ENCODE data around the gene ZMYND10.

Gene ZMYND10

GRCh38 chr3:50345586-50346234 is at the start of gene ZMYND10:
Gene ZMYND10 (minus strand): TSS chr3:50345732. CDS start chr3:50345579, 153 bp downstream.
- peak; percentile 81 for DNase-seq

GRCh38 chr3:50393061-50393460 is 47.5 kb upstream of the ZMYND10 start:
- no peak for DNase-seq

- no peak for DNase-seq
These were observed 46.7 kb upstream of the ZMYND10 start for GRCh38 chr3:50392101-50392715.

DNA sequence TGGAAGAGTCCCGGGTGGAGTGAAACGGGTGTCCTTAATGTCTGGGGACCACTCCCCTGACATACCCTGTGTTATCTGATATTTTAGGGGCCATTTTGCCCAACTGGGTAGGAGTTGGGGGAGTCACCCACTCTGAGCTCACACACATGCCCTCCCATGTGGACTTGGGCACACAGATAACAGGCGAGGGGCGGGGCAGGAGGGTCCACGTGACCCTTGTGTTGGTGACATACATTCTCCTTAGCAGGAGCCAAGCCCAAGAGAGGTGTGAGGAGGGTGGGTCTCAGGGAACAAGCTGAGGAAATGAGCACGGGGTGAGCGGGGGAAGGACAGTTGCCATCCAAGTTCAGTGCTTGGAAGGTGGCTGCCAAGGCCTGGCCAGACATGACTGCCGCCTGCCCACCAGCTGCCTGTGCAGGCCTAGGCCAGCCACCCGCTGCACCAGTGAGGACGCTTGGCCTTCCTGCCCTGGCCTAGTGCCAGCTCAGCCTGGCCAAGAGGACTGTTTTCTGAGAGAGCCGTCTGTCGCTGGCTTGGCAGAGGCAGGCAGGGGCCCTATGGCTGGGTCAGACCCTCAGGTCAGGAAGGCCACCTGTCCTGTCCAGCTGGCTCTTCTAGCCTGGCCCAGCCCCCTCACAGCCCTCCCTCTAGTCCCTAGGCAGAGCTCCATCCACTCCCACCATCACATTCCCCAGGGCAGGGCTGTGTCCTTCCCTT is 45.1 kb upstream of the ZMYND10 start:
- no peak for DNase-seq

DNA sequence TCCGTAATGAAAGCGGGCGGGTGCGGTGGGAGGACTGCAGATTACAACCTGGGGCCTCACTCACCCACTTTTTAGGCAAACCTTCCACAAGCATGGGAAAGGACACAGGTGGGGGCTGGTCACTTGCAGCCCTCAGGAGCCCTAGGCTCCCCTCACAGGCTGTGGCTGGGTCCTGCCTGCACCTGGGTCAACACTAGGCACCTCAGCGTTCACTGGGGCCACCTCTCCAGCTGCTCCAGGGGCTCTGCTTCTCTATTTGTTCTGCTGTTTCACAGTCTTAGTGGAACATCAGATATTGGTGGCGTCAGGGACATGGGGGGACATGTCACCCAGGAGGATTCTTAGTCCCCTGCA is 43.9 kb upstream of the ZMYND10 start:
- no peak for DNase-seq

GRCh38 chr3:50388720-50389413 is 43.3 kb upstream of the ZMYND10 start:
- no peak for DNase-seq

DNA sequence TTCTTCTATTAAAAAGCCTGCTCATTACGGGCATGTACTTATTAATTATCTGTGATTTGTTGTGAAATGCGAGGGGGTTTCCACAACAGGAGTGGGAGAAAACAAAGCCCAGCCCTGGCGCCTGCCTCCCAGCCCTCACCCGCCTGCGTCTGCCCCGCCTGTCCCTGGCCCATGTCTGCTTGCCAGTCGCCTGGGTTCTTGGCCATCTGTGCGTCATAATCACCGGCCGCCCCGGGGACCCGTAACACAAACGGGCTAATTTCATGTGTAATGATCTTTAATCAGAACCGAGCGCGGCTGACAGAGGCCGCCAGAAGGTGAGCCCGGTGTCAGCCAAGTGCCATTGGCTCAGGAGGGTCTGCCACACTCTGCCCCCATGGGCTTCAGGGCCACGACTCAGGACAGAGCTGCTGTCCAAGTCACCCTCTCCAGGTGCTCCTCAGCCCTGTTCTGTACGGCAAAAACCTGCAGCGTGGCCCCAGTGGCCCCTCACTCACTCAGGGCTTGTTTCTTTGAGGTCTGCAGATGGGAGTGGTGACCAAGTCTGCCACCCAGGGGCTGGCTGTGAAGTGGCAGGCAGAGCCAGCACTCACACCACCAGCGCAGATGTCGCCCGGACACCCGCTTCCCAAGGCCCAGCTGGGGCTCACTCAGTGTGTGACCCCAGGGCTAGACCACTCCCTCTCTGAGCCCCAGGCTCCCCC is 42.6 kb upstream of the ZMYND10 start:
- DNase-seq: no peak

GRCh38 chr3:50385754-50386153 is 40.2 kb upstream of the ZMYND10 start:
- DNase-seq: no peak

- no peak for DNase-seq
These were observed 38.2 kb upstream of the ZMYND10 start for GRCh38 chr3:50383750-50384149.

DNA sequence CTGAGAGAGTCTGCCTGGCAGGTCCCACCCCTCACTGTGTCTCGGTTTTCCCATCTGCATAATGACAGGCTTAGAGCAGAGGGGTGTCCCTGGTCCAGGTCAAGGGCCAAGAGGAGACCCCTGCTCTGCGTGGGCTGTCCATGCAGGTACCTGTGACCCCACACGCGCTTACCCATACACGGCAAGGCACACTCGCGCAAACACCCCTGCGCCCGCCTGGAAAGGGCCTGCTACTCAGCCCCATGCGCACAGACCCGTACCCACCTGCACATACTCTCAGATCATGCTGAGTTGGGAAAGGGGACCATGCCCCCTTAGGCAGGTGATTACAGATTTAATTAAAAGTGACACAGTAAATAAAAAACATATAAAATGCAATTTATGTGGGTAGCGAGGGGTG is 37.2 kb upstream of the ZMYND10 start:
- no peak for DNase-seq

DNA sequence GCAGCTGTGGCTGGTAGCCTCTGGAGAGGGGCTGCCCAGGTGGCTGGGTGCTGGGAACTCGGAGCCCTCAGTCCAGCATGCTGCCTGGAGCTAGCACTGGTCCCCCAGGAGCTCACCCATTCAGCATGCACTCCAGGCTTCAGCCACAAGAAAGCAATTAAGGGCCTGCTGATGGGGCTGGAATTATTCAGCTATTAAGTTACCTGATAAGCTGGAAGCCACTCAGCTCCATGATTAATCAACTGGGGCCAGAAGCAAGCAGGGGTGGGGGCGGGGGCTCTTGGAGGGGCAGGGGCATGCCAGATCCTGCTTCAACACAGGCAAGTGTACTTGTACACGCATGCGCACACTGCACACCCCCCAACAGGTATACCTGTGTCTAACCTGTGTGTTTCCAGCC is 35.9 kb upstream of the ZMYND10 start:
- DNase-seq: no peak

DNA sequence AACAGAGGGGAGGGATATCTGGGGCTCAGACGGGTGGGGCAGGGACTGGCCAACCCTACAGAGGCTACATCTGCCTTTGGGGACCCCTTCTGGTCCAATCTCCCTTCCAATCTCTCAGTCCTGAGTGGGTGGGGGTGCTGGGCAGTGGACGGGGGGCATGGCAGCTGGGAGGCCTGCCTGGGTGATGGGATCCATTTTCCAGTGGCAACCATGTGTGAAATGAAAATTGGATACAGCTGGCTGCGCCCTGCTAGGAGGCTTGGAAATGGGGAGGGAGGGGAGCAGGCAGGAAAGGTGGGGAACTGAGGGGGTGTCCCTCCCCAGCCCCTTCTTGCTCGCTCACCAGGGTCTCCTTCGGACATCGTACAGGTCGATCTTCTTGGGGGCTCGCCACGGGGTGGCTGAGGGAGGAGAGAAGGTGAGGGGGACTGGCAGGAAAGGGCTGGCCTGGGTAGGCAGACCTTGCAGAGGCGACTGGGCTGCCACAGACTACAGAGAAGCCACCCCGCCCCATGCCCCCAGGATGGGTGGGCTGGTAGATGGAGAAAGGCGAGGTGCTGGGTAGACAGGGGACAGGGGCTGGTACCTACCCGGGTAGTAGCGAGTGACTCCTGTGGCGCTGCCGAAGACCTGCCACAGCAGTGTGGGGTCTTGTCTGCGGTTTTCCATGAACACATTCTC is 35.0 kb upstream of the ZMYND10 start:
- no peak for DNase-seq

GRCh38 chr3:50378757-50379156 is 33.2 kb upstream of the ZMYND10 start:
- DNase-seq: no peak

DNA sequence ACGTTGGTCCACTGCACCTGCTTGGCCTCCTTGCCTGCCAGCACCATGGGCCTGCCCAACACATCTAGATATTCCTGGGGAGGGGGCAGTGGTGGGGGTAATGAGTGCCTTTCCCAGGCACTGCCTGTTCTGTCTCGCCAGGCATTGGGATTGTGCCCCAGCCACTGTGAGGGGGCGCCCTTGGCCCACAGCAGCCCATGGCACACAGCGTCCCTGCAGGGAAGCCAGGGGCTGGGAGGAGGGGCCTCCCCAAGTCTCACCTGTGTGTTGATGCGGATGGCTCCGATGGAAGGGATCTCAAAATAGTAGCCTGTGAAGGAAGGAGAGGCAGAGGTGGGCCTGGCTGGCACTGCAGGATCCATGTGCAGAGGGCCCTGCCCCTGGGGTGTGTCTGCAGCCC is 32.5 kb upstream of the ZMYND10 start:
- DNase-seq: no peak

DNA sequence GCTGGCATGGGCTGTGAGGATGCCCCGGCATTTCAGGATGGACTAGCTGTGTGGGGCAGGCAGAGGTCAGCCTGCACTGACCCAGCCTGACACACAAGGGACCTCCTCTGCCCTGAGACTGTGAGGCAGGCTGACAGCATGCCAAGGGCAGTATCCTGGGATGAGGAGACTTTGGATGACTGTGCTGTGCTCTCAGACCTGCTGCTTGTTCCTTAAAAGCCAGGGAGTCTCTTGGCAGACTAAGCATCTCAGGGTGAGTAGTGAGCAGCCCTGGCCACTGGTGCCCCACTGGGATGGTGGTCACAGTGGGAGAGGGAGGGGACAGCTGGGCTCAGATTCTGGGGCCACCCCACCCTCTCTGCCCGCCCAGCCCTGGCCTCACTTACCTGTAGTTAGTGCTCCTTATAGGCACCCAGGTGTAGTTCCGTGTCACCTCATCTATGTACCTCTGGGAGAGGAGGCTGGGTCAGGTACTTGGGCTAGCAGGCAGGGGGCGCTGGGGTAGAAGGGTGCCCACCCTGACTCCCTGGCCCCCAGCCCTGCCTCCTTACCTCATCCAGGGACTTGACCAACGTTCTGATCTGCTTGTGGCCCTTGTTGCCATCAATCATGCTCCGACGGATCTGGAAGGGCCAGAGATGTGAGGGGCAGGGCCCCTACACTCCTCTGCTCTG is 29.9 kb upstream of the ZMYND10 start:
- DNase-seq: no peak

GRCh38 chr3:50374363-50375257 is 29.1 kb upstream of the ZMYND10 start:
- no peak for DNase-seq

- no peak for DNase-seq
These were observed 27.9 kb upstream of the ZMYND10 start for GRCh38 chr3:50373146-50374051.

DNA sequence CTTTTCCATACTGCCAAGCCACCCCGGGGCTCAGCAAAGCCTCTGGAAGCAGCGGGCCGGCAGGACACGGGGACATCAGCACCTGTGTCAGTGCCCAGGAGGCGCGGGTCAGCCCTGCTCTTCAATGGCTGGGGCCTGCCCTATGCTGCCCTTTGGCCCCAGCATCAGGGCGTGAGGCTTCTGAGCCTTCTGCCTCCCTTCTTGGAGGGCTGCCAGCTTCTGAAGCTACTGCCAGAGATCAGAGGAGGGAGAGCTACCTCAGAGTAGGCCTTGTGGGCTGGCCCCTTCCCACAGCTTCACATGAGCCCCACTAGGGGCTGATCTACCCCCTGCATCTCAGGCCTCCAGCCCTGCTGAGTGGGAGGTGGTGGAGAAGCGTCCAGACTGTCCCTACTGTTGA is 26.8 kb upstream of the ZMYND10 start:
- no peak for DNase-seq

DNA sequence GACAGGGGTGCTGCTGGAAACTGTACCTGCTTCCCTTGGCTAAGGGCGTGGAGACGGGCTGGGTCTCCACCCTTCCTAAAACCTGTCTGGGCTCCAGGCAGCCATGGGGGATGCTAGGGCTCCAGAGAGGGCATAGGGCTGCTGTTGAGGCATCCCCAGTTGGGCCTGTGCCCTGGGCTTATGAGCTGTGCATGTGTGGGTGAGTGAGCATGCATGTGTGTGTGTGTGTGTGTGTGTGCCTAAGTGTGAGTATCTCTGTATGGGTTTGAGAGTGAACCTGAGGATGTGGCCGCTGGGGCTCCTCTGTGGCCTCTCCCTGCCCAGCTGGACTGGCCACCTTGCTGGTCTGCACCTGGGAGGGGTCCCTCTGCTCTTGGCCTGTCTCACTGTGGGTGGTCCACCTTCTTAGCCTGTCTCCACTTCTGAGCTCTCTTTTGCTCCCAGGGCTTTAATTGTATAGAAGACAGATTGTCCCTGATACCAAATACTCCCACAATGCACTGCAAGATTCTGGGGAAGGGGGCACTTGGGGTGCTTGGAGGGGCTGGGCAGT is 25.7 kb upstream of the ZMYND10 start:
- no peak for DNase-seq

All from CD4-positive, alpha-beta T cell treated with Interleukin-12 subunit alpha and Interleukin-12 subunit beta, for 1 hour (primary cell).